Neural cell (in vitro differentiated cells): ENCODE results near the gene NAA15.
A peak's percentile ranks its signal among the peaks of the same experiment; 100 is the strongest.

Experiments
- EP300 ChIP-seq: fragments of 450-650 bp; conservative IDR thresholded peaks from 2 replicates; pipeline ENCODE4 v1.6.1; 2014; ENCODE audit warnings: antibody characterized with exemption, mild to moderate bottlenecking, moderate library complexity; ENCODE audit not compliant: poor library complexity, severe bottlenecking
- EZH2 ChIP-seq: fragments of 200-600, 300-800 bp; shearing (Covaris generic), sonication (generic); IDR thresholded peaks from 2 replicates; pipeline ENCODE4 v1.6.1; 2014; ENCODE audit warnings: antibody characterized with exemption, low read length, borderline replicate concordance, mild to moderate bottlenecking; ENCODE audit not compliant: insufficient read depth, poor library complexity, severe bottlenecking
- MXI1 ChIP-seq: fragments of 450-650 bp; conservative IDR thresholded peaks from 2 replicates; pipeline ENCODE4 v1.6.1; 2014; ENCODE audit warnings: antibody characterized with exemption, mild to moderate bottlenecking; ENCODE audit not compliant: poor library complexity, severe bottlenecking
- POLR2AphosphoS5 ChIP-seq: IDR thresholded peaks from 2 replicates; pipeline ENCODE4 v1.6.1; 2012
- RAD21 ChIP-seq: fragments of 450-650 bp; conservative IDR thresholded peaks from 2 replicates; pipeline ENCODE4 v1.6.1; 2014; ENCODE audit warnings: antibody characterized with exemption, mild to moderate bottlenecking, moderate library complexity
- SMC3 ChIP-seq: fragments of 450-650 bp; conservative IDR thresholded peaks from 2 replicates; pipeline ENCODE4 v1.6.1; 2014; ENCODE audit warnings: antibody characterized with exemption, mild to moderate bottlenecking, moderate library complexity; ENCODE audit not compliant: poor library complexity
- TAF1 ChIP-seq: IDR thresholded peaks from 2 replicates; pipeline ENCODE4 v1.6.1; 2012; ENCODE audit warnings: low read depth
- TF ChIP-seq, protein P1 (sequence below): fragments of 450-650 bp; IDR thresholded peaks from 2 replicates; pipeline ENCODE4 v1.5.1; 2014; ENCODE audit warnings: antibody characterized with exemption, mild to moderate bottlenecking, moderate library complexity; ENCODE audit not compliant: poor library complexity, severe bottlenecking
- TF ChIP-seq, protein P2 (sequence below): IDR thresholded peaks from 2 replicates; pipeline ENCODE4 v1.6.1; 2012; ENCODE audit warnings: borderline replicate concordance

DNA sequence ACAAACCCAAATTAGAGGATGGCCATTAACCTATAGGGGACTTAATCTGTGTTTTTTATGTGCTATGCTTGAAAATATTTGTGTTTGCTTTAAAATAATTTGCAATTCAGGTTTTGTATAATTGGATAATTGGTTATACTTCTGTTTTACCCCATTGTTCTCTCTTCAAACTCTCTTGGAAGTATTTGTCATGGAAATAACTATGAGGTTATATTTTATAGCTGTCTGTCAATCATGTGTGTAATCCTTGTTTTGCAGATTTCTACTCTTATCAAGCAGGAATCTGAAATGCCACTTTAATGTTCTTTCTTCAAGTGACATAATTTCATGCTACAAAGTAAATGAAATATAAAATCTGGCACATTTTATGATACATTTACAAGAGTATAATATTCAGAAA, 16.3 kb downstream of the NAA15 start:
- TF ChIP-seq, protein P1, sequence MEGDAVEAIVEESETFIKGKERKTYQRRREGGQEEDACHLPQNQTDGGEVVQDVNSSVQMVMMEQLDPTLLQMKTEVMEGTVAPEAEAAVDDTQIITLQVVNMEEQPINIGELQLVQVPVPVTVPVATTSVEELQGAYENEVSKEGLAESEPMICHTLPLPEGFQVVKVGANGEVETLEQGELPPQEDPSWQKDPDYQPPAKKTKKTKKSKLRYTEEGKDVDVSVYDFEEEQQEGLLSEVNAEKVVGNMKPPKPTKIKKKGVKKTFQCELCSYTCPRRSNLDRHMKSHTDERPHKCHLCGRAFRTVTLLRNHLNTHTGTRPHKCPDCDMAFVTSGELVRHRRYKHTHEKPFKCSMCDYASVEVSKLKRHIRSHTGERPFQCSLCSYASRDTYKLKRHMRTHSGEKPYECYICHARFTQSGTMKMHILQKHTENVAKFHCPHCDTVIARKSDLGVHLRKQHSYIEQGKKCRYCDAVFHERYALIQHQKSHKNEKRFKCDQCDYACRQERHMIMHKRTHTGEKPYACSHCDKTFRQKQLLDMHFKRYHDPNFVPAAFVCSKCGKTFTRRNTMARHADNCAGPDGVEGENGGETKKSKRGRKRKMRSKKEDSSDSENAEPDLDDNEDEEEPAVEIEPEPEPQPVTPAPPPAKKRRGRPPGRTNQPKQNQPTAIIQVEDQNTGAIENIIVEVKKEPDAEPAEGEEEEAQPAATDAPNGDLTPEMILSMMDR: no peak
- TF ChIP-seq EP300 (peak; percentile 19), EZH2 (no peak), POLR2AphosphoS5 (no peak), RAD21 (no peak), SMC3 (no peak), TAF1 (no peak), MXI1 (no peak)
- TF ChIP-seq, protein P2, sequence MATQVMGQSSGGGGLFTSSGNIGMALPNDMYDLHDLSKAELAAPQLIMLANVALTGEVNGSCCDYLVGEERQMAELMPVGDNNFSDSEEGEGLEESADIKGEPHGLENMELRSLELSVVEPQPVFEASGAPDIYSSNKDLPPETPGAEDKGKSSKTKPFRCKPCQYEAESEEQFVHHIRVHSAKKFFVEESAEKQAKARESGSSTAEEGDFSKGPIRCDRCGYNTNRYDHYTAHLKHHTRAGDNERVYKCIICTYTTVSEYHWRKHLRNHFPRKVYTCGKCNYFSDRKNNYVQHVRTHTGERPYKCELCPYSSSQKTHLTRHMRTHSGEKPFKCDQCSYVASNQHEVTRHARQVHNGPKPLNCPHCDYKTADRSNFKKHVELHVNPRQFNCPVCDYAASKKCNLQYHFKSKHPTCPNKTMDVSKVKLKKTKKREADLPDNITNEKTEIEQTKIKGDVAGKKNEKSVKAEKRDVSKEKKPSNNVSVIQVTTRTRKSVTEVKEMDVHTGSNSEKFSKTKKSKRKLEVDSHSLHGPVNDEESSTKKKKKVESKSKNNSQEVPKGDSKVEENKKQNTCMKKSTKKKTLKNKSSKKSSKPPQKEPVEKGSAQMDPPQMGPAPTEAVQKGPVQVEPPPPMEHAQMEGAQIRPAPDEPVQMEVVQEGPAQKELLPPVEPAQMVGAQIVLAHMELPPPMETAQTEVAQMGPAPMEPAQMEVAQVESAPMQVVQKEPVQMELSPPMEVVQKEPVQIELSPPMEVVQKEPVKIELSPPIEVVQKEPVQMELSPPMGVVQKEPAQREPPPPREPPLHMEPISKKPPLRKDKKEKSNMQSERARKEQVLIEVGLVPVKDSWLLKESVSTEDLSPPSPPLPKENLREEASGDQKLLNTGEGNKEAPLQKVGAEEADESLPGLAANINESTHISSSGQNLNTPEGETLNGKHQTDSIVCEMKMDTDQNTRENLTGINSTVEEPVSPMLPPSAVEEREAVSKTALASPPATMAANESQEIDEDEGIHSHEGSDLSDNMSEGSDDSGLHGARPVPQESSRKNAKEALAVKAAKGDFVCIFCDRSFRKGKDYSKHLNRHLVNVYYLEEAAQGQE: no peak
